Tibial nerve (tissue), 4 donors: Measurements from ENCODE around the gene PCNX2. TPM values are rescaled to one million over a fixed set of nuclear protein-coding genes. Genes with fewer than 3 reads are reported as not detected.
"Not testable (repeated sequence)": the region's sequence is repeated elsewhere in the genome, so short reads cannot be mapped to it uniquely, and the experiment has no call there.

ENCODE experiments used
- DNase-seq, 2 donors: peaks; one replicate each; pipeline ENCODE4 v3.0.0-alpha.2; 2019; ENCODE audit warnings: low spot score in 2 of 2
- H3K27ac ChIP-seq, 4 donors: fragments of 200-600 bp; sonication (generic) in 3 of 4; one replicate each; pipeline ENCODE4 v1.5.1; 2017 to 2019; ENCODE audit warnings: mild to moderate bottlenecking in 1 of 4
- H3K27me3 ChIP-seq, 2 donors: fragments of 200-600 bp; sonication (generic) in 1 of 2; one replicate each; pipeline versions ENCODE4 v1.5.1 to v1.6.0; 2017 to 2019
- H3K36me3 ChIP-seq, 3 donors: fragments of 200-600 bp; sonication (generic); one replicate each; pipeline ENCODE4 v1.5.1; 2018 to 2019
- H3K4me1 ChIP-seq, 4 donors: fragments of 200-600 bp; sonication (generic) in 3 of 4; one replicate each; pipeline ENCODE4 v1.5.1; 2017 to 2019
- H3K4me3 ChIP-seq, 4 donors: fragments of 200-600 bp; sonication (generic) in 3 of 4; one replicate each; pipeline ENCODE4 v1.5.1; 2017 to 2019; ENCODE audit warnings: mild to moderate bottlenecking in 1 of 4, moderate library complexity in 1 of 4
- H3K9me3 ChIP-seq, 4 donors: fragments of 200-600 bp; sonication (generic) in 3 of 4; one replicate each; pipeline ENCODE4 v1.5.1; 2017 to 2019
- CTCF ChIP-seq, 5 experiments: fragments of 200-600 bp in 3 of 5; fragments of 450-650 bp in 2 of 5; sonication (generic) in 3 of 5; IDR thresholded peaks; one replicate each; pipeline ENCODE4 v1.5.1; 2016 to 2019; ENCODE audit warnings: antibody characterized with exemption in 5 of 5, mild to moderate bottlenecking in 3 of 5, moderate library complexity in 2 of 5
- EP300 ChIP-seq, 2 donors: sonication (generic); formaldehyde crosslinking; IDR thresholded peaks; one replicate each; pipeline ENCODE4 v1.6.1; 2017; ENCODE audit warnings: antibody characterized with exemption in 2 of 2, mild to moderate bottlenecking in 1 of 2
- POLR2A ChIP-seq, 2 donors: fragments of 450-650 bp; IDR thresholded peaks; one replicate each; pipeline ENCODE4 v1.6.1; 2017; ENCODE audit warnings: antibody characterized with exemption in 2 of 2, mild to moderate bottlenecking in 2 of 2, moderate library complexity in 2 of 2
- WGBS, 2 donors: methylation state at CpG; one replicate each; pipeline ENCODE4 v1.1.5; 2018; 5-methylcytosine and 5-hydroxymethylcytosine counted together
- total RNA-seq, 4 donors: library from RNA; depleted of rRNA; stranded (reverse); fragments of >200 nt; gene quantifications; one replicate each; pipeline ENCODE4 v1.1.0, GENCODE V29; 2016

Gene PCNX2
- total RNA-seq, 4 donors from 2014 or later, result 10.2 to 32.1 (median 19.2) TPM

- TF ChIP-seq EP300 (IDR thresholded peaks at IDR 0.05) (no peak), POLR2A (IDR thresholded peaks at IDR 0.05) (no peak)
- DNase-seq, result no peak
- H3K4me3 ChIP-seq, result no peak overlapping the region
- no peaks in the 10 kb centered on the region for H3K9me3 ChIP-seq
- no peaks in the 10 kb centered on the region for H3K36me3 ChIP-seq
- WGBS, 2 donors, result 72 to 76% methylated on average over 5 of the region's 5 CpGs
- peaks cover 0 to 26% (median 10%) of the 10 kb centered on the region in 4 donors for H3K4me1 ChIP-seq
- H3K27me3 ChIP-seq, result no peaks in the 10 kb centered on the region
- H3K27ac ChIP-seq, result peak overlapping the region in 2 of 4 donors; percentile 67 to 79
Observed at GRCh38 chr1:233114159-233114558, 181.4 kb downstream of the PCNX2 start.

- H3K27ac ChIP-seq, result peak overlapping the region in 3 of 4 donors; percentile 8 to 79 (median 67)
- H3K4me1 ChIP-seq, result peaks cover 0 to 26% (median 10%) of the 10 kb centered on the region in 4 donors
- no peaks in the 10 kb centered on the region for H3K9me3 ChIP-seq
- WGBS, 2 donors, result 15 to 17% methylated on average over 8 of the region's 8 CpGs
- H3K27me3 ChIP-seq, result no peaks in the 10 kb centered on the region
- H3K4me3 ChIP-seq, result peak overlapping the region in 1 of 4 donors; percentile 1
- DNase-seq, result peak; percentile 57 to 88
- TF ChIP-seq CTCF (IDR thresholded peaks at IDR 0.05) (no peak), EP300 (IDR thresholded peaks at IDR 0.05) (peak; percentile 29 to 96), POLR2A (IDR thresholded peaks at IDR 0.05) (no peak)
- no peaks in the 10 kb centered on the region for H3K36me3 ChIP-seq
Observed at GRCh38 chr1:233113009-233113879, 182.3 kb downstream of the PCNX2 start.

- Histone ChIP-seq H3K9me3 (no peaks in the 10 kb centered on the region), H3K27ac (peak overlapping the region in 2 of 4 donors; percentile 7 to 64), H3K4me3 (no peak overlapping the region), H3K27me3 (no peaks in the 10 kb centered on the region), H3K36me3 (no peaks in the 10 kb centered on the region), H3K4me1 (peaks cover 0 to 26% (median 10%) of the 10 kb centered on the region in 4 donors)
- no peak for DNase-seq
- no peak for TF ChIP-seq POLR2A (IDR thresholded peaks at IDR 0.05)
- no peak for TF ChIP-seq EP300 (IDR thresholded peaks at IDR 0.05)
- 52 to 59% methylated on average over 6 of the region's 6 CpGs for WGBS, 2 donors
Observed at GRCh38 chr1:233112186-233113008, 183.1 kb downstream of the PCNX2 start.

- no peaks in the 10 kb centered on the region for H3K36me3 ChIP-seq
- 97 to 99% methylated on average over 2 of the region's 2 CpGs for WGBS, 2 donors
- no peaks in the 10 kb centered on the region for H3K9me3 ChIP-seq
- no peak overlapping the region for H3K4me3 ChIP-seq
- H3K27ac ChIP-seq, result no peak overlapping the region
- no peak for DNase-seq
- H3K27me3 ChIP-seq, result no peaks in the 10 kb centered on the region
- TF ChIP-seq CTCF (IDR thresholded peaks at IDR 0.05), result no peak
- no peak for TF ChIP-seq POLR2A (IDR thresholded peaks at IDR 0.05)
- no peak for TF ChIP-seq EP300 (IDR thresholded peaks at IDR 0.05)
- peaks cover 0 to 26% (median 10%) of the 10 kb centered on the region in 4 donors for H3K4me1 ChIP-seq
Observed at GRCh38 chr1:233111731-233112130, 183.8 kb downstream of the PCNX2 start.

GRCh38 chr1:233109096-233109495 lies 186.4 kb downstream of the PCNX2 start:
- no peak for DNase-seq
- 85 to 91% methylated on average over 6 of the region's 6 CpGs for WGBS, 2 donors
- Histone ChIP-seq H3K9me3 (no peaks in the 10 kb centered on the region), H3K4me3 (no peak overlapping the region), H3K4me1 (peaks cover 0 to 21% (median 9%) of the 10 kb centered on the region in 4 donors), H3K27me3 (no peaks in the 10 kb centered on the region), H3K36me3 (no peaks in the 10 kb centered on the region), H3K27ac (no peak overlapping the region)
- no peak for TF ChIP-seq EP300 (IDR thresholded peaks at IDR 0.05)
- TF ChIP-seq POLR2A (IDR thresholded peaks at IDR 0.05), result no peak
- TF ChIP-seq CTCF (IDR thresholded peaks at IDR 0.05), result no peak

- H3K36me3 ChIP-seq, H3K27ac ChIP-seq, H3K27me3 ChIP-seq, H3K4me3 ChIP-seq, H3K9me3 ChIP-seq, DNase-seq, H3K4me1 ChIP-seq: not testable (repeated sequence)
- 90 to 91% methylated on average over 6 of the region's 6 CpGs for WGBS, 2 donors
Observed at GRCh38 chr1:233107716-233108130, 187.8 kb downstream of the PCNX2 start.
